DND-41 (cell line): ENCODE measurements around the gene CDC42BPG.

ENCODE experiments used
- CTCF ChIP-seq: IDR thresholded peaks from 2 replicates; pipeline ENCODE4 v1.5.1; 2012; ENCODE audit warnings: borderline replicate concordance, low read length, moderate library complexity, mild to moderate bottlenecking; ENCODE audit not compliant: poor library complexity, severe bottlenecking; ENCODE audit errors: extremely low read depth
- EZH2 ChIP-seq: IDR thresholded peaks from 3 replicates; pipeline ENCODE4 v1.6.1; 2012; ENCODE audit warnings: borderline replicate concordance, low read depth, mild to moderate bottlenecking, moderate library complexity, low read length, inconsistent platforms; ENCODE audit not compliant: severe bottlenecking

GRCh38 chr11:64814712-64815187, 29.7 kb downstream of the CDC42BPG start:
- TF ChIP-seq CTCF (no peak), EZH2 (no peak)
